ENCODE measurements around the gene OSTN.

GRCh38 chr3:191170097-191170496 lies 28.9 kb upstream of the OSTN start:
- TF ChIP-seq CTCF (IDR thresholded peaks at IDR 0.05; ENCODE audit: borderline replicate concordance, extremely low read depth, low read length, poor library complexity, severe bottlenecking) (no peak), EZH2 (IDR thresholded peaks at IDR 0.05; ENCODE audit: borderline replicate concordance, low read depth, low read length, severe bottlenecking) (no peak)
